Esophagus muscularis mucosa (tissue), 4 donors: ENCODE results near the gene CSNK2A3. TPM values are rescaled to one million over a fixed set of nuclear protein-coding genes. Genes with fewer than 3 reads are reported as not detected.

ENCODE experiments used
- DNase-seq: peaks from one replicate; pipeline ENCODE4 v3.0.0-alpha.2; 2017; ENCODE audit errors: extremely low spot score
- H3K27ac ChIP-seq, 4 donors: fragments of 200-600 bp; sonication (generic); replicated peaks in 1 of 4; 1 replicate in 3 of 4; 2 replicates in 1 of 4; pipeline ENCODE4 v1.5.1; 2016 to 2019; ENCODE audit warnings: mild to moderate bottlenecking in 1 of 4
- H3K27me3 ChIP-seq, 4 donors: fragments of 200-600 bp; sonication (generic); one replicate each; pipeline versions ENCODE4 v1.5.1 to v1.6.0; 2016 to 2019
- H3K36me3 ChIP-seq, 4 donors: fragments of 200-600 bp; sonication (generic); one replicate each; pipeline ENCODE4 v1.5.1; 2016 to 2019
- H3K4me1 ChIP-seq, 4 donors: fragments of 200-600 bp; sonication (generic); one replicate each; pipeline ENCODE4 v1.5.1; 2016 to 2019
- H3K4me3 ChIP-seq, 4 donors: fragments of 200-600 bp; sonication (generic); 1 replicate in 2 of 4; 2 replicates in 2 of 4; pipeline ENCODE4 v1.5.1; 2016 to 2019; ENCODE audit warnings: mild to moderate bottlenecking in 4 of 4, moderate library complexity in 1 of 4
- H3K9me3 ChIP-seq, 4 donors: fragments of 200-600 bp; sonication (generic); 1 replicate in 3 of 4; 2 replicates in 1 of 4; pipeline ENCODE4 v1.5.1; 2016 to 2019
- CTCF ChIP-seq, 3 experiments: fragments of 200-600 bp in 2 of 3; fragments of 450-650 bp in 1 of 3; sonication (generic) in 2 of 3; IDR thresholded peaks; one replicate each; pipeline ENCODE4 v1.5.1; 2017 to 2019; ENCODE audit warnings: antibody characterized with exemption in 3 of 3, mild to moderate bottlenecking in 2 of 3, moderate library complexity in 1 of 3
- EP300 ChIP-seq: sonication (generic); formaldehyde crosslinking; IDR thresholded peaks from one replicate; pipeline ENCODE4 v1.6.1; 2017; ENCODE audit warnings: antibody characterized with exemption
- POLR2A ChIP-seq: fragments of 450-650 bp; IDR thresholded peaks from one replicate; pipeline ENCODE4 v1.6.1; 2017; ENCODE audit warnings: antibody characterized with exemption, moderate library complexity, mild to moderate bottlenecking, low read depth
- POLR2AphosphoS5 ChIP-seq, 2 donors: sonication (generic); formaldehyde crosslinking; IDR thresholded peaks; one replicate each; pipeline ENCODE4 v1.6.1; 2017; ENCODE audit warnings: antibody characterized with exemption in 2 of 2
- WGBS: methylation state at CpG from one replicate; pipeline ENCODE4 v1.1.5; 2018; 5-methylcytosine and 5-hydroxymethylcytosine counted together
- intact Hi-C: fragments of 100-400 bp; cut with DNase I; formaldehyde crosslinking; loops from one replicate; pipeline ENCODE4 v1.15.1; 2023
- total RNA-seq, 4 donors: library from RNA; depleted of rRNA; stranded (reverse); fragments of >200 nt; gene quantifications; one replicate each; pipeline versions ENCODE4 v1.1.0 to v1.2.1, GENCODE V29; 2016

The CSNK2A3 gene
- total RNA-seq, 4 donors from 2014 or later: 0.83 to 2.8 (median 1.1) TPM

- TF ChIP-seq POLR2A (no peak), POLR2AphosphoS5 (IDR thresholded peaks at IDR 0.05) (no peak), EP300 (no peak), CTCF (IDR thresholded peaks at IDR 0.05) (no peak)
- no peaks in the 10 kb centered on the region for H3K27me3 ChIP-seq
- H3K9me3 ChIP-seq: no peaks in the 10 kb centered on the region
- H3K4me3 ChIP-seq: no peak overlapping the region
- intact Hi-C loops: no loop called here
- H3K27ac ChIP-seq: peak overlapping the region in 1 of 4 donors; percentile 5
- H3K36me3 ChIP-seq: no peaks in the 10 kb centered on the region
- peaks cover 12 to 34% (median 26%) of the 10 kb centered on the region in 4 donors for H3K4me1 ChIP-seq
- DNase-seq: no peak
Measured at GRCh38 chr11:11391169-11391568, 38.1 kb upstream of the CSNK2A3 start.

GRCh38 chr11:11390068-11390771 is 37.2 kb upstream of the CSNK2A3 start:
- WGBS: 95% methylated on average over 5 of the region's 5 CpGs
- Histone ChIP-seq H3K9me3 (no peaks in the 10 kb centered on the region), H3K36me3 (no peaks in the 10 kb centered on the region), H3K4me3 (no peak overlapping the region), H3K4me1 (peaks cover 12 to 25% (median 19%) of the 10 kb centered on the region in 4 donors), H3K27me3 (no peaks in the 10 kb centered on the region), H3K27ac (no peak overlapping the region)
- TF ChIP-seq CTCF (IDR thresholded peaks at IDR 0.05) (no peak), POLR2A (no peak), POLR2AphosphoS5 (IDR thresholded peaks at IDR 0.05) (no peak), EP300 (no peak)
- DNase-seq: no peak
- intact Hi-C loops: no loop called here

GRCh38 chr11:11389238-11389637 is 36.2 kb upstream of the CSNK2A3 start:
- no peak overlapping the region for H3K4me3 ChIP-seq
- H3K36me3 ChIP-seq: no peaks in the 10 kb centered on the region
- no peaks in the 10 kb centered on the region for H3K9me3 ChIP-seq
- intact Hi-C loops: no loop called here
- TF ChIP-seq CTCF (IDR thresholded peaks at IDR 0.05) (no peak), POLR2A (no peak), EP300 (no peak), POLR2AphosphoS5 (IDR thresholded peaks at IDR 0.05) (no peak)
- no peak for DNase-seq
- peaks cover 7 to 24% (median 19%) of the 10 kb centered on the region in 4 donors for H3K4me1 ChIP-seq
- H3K27me3 ChIP-seq: no peaks in the 10 kb centered on the region
- no peak overlapping the region for H3K27ac ChIP-seq
- 78% methylated on average over 4 of the region's 4 CpGs for WGBS

- intact Hi-C loops: no loop called here
- H3K4me3 ChIP-seq: no peak overlapping the region
- no peak overlapping the region for H3K27ac ChIP-seq
- TF ChIP-seq EP300 (no peak), POLR2AphosphoS5 (IDR thresholded peaks at IDR 0.05) (no peak), CTCF (IDR thresholded peaks at IDR 0.05) (no peak), POLR2A (no peak)
- no peaks in the 10 kb centered on the region for H3K9me3 ChIP-seq
- WGBS: 89% methylated on average over 10 of the region's 10 CpGs
- no peaks in the 10 kb centered on the region for H3K36me3 ChIP-seq
- H3K27me3 ChIP-seq: no peaks in the 10 kb centered on the region
- no peak for DNase-seq
- peaks cover 7 to 24% (median 19%) of the 10 kb centered on the region in 4 donors for H3K4me1 ChIP-seq
Measured at GRCh38 chr11:11387622-11388305, 34.7 kb upstream of the CSNK2A3 start.
